Measurements from ENCODE around the gene SLC5A5. TPM values are rescaled to one million over a fixed set of nuclear protein-coding genes. Genes with fewer than 3 reads are reported as not detected.
"Not testable (repeated sequence)": the region's sequence is repeated elsewhere in the genome, so short reads cannot be mapped to it uniquely, and the experiment has no call there.

SLC5A5 gene
- total RNA-seq, 3 donors from 2014 or later, result not detected

DNA sequence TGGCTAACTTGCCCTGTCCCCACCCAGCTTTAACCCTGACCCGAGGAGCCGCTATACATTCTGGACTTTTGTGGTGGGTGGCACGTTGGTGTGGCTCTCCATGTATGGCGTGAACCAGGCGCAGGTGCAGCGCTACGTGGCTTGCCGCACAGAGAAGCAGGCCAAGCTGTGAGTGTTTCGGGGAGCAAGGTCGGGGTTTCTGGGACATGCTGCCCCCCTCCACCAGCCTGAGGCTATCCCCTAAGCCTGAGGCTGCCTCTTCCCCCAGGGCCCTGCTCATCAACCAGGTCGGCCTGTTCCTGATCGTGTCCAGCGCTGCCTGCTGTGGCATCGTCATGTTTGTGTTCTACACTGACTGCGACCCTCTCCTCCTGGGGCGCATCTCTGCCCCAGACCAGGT is 6.0 kb downstream of the SLC5A5 start:
- peaks cover 9 to 14% of the 10 kb centered on the region in 2 donors for H3K27me3 ChIP-seq
- no peaks in the 10 kb centered on the region for H3K4me1 ChIP-seq
- no peak overlapping the region for H3K27ac ChIP-seq
- no peak for DNase-seq (ENCODE audit: low spot score in 2 of 2)
- intact Hi-C loops (cut with DNase I; ENCODE audit: low total_unique reads), result no loop called here
- H3K9me3 ChIP-seq, result no peaks in the 10 kb centered on the region
- no peaks in the 10 kb centered on the region for H3K36me3 ChIP-seq
- TF ChIP-seq POLR2AphosphoS5 (IDR thresholded peaks at IDR 0.05) (no peak), POLR2A (IDR thresholded peaks at IDR 0.05) (no peak)
- TF ChIP-seq, protein P1, sequence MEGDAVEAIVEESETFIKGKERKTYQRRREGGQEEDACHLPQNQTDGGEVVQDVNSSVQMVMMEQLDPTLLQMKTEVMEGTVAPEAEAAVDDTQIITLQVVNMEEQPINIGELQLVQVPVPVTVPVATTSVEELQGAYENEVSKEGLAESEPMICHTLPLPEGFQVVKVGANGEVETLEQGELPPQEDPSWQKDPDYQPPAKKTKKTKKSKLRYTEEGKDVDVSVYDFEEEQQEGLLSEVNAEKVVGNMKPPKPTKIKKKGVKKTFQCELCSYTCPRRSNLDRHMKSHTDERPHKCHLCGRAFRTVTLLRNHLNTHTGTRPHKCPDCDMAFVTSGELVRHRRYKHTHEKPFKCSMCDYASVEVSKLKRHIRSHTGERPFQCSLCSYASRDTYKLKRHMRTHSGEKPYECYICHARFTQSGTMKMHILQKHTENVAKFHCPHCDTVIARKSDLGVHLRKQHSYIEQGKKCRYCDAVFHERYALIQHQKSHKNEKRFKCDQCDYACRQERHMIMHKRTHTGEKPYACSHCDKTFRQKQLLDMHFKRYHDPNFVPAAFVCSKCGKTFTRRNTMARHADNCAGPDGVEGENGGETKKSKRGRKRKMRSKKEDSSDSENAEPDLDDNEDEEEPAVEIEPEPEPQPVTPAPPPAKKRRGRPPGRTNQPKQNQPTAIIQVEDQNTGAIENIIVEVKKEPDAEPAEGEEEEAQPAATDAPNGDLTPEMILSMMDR (IDR thresholded peaks at IDR 0.05), result no peak
- no peak overlapping the region for H3K4me3 ChIP-seq

DNA sequence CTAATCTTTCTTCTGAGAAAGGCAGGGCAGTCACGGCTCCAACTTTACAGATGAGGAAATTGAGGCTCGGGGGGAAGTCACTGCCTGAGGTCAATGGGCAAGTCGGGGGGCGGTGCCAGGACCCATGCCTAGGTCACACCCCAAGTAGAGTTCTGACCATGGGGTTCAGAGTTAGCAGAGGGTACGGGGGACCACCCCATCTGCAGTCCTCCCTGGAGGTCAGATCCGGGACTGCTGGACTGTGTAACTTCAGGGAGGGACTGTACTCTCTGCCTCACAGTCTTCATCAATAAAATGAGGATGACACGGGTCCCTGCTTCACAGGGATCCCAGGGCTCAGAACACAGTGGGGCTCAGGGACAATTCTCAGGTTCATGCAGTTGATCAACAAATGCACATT is 7.7 kb downstream of the SLC5A5 start:
- Histone ChIP-seq H3K27ac (no peak overlapping the region), H3K9me3 (no peaks in the 10 kb centered on the region), H3K36me3 (no peaks in the 10 kb centered on the region), H3K4me1 (no peaks in the 10 kb centered on the region), H3K27me3 (peaks cover 0 to 7% of the 10 kb centered on the region in 2 donors), H3K4me3 (no peak overlapping the region)
- TF ChIP-seq, protein P1 (IDR thresholded peaks at IDR 0.05), result no peak
- no peak for DNase-seq (ENCODE audit: low spot score in 2 of 2)
- intact Hi-C loops (cut with DNase I; ENCODE audit: low total_unique reads), result no loop called here

DNA sequence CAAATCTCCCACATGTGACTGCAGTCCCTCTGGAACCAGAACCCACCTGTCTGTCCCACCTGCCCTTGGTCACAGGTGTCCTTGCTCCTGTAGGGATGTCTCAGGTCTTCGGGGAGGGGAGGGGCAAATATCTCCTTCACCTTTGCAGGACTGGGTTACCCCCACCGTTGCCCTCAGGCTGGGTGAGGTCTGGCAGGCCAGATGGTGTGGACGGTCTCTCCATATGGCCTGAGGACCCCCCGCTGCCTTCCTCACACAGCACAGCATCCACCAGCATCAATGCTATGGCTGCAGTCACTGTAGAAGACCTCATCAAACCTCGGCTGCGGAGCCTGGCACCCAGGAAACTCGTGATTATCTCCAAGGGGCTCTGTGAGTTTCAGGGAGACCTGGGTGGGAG is 10.0 kb downstream of the SLC5A5 start:
- Histone ChIP-seq H3K4me1 (no peaks in the 10 kb centered on the region), H3K9me3 (no peaks in the 10 kb centered on the region), H3K27me3 (peaks cover 0 to 7% of the 10 kb centered on the region in 2 donors), H3K4me3 (no peak overlapping the region), H3K36me3 (no peaks in the 10 kb centered on the region), H3K27ac (no peak overlapping the region)
- TF ChIP-seq POLR2A (IDR thresholded peaks at IDR 0.05), result no peak
- TF ChIP-seq, protein P1 (IDR thresholded peaks at IDR 0.05), result no peak
- no peak for TF ChIP-seq POLR2AphosphoS5 (IDR thresholded peaks at IDR 0.05)
- intact Hi-C loops (cut with DNase I; ENCODE audit: low total_unique reads), result no loop called here
- DNase-seq (ENCODE audit: low spot score in 2 of 2), result no peak

DNA sequence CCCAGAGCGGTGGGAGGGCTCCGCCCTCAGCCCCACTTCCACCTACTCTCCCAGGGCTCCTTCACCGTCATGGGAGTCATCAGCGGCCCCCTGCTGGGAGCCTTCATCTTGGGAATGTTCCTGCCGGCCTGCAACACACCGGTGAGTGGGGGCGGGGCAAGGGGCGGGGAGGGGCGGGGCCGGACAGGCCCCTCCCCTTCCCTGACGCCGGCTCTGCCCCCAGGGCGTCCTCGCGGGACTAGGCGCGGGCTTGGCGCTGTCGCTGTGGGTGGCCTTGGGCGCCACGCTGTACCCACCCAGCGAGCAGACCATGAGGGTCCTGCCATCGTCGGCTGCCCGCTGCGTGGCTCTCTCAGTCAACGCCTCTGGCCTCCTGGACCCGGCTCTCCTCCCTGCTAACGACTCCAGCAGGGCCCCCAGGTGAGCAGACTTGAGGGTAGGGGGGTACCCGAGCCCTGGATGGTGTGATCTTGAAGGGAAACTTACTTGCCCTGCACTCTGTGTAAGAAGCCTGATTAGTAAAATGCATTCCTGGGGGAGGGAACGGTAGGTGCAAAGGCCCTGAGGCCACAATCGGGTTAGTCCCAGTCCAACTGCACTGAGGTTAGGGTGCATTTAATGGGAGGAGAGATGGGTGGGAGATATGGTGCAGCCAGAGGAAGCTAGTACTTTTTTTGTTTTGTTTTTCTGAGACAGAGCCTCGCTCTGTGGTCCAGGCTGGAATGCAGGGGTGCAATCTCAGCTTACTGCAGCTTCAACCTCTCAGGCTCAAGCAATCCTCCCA is 12.1 kb downstream of the SLC5A5 start:
- DNase-seq (ENCODE audit: low spot score in 2 of 2), result no peak
- peaks cover 0 to 7% of the 10 kb centered on the region in 2 donors for H3K27me3 ChIP-seq
- no peaks in the 10 kb centered on the region for H3K36me3 ChIP-seq
- TF ChIP-seq POLR2A (IDR thresholded peaks at IDR 0.05) (no peak), POLR2AphosphoS5 (IDR thresholded peaks at IDR 0.05) (no peak)
- TF ChIP-seq, protein P1 (IDR thresholded peaks at IDR 0.05), result no peak
- no peak overlapping the region for H3K4me3 ChIP-seq
- H3K9me3 ChIP-seq, result no peaks in the 10 kb centered on the region
- intact Hi-C loops (cut with DNase I; ENCODE audit: low total_unique reads), result no loop called here
- no peaks in the 10 kb centered on the region for H3K4me1 ChIP-seq
- H3K27ac ChIP-seq, result no peak overlapping the region

DNA sequence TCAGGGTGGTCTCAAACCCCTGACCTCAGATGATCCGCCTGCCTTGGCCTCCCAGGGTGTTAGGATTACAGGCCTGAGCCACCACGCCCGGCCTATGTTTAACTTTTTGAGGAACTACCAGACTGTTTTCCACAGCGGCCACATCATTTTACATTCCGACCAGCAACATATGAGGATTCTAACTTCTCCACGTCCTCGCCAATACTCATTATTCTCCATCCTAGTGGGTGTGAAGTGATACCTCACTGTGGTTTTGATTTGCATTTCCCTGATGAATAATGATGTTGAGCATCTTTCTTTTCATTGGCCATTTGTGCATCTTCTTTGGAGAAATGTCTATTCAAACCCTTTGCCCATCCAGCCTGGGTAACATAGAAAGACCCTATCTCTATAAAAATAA is 14.8 kb downstream of the SLC5A5 start:
- DNase-seq (ENCODE audit: low spot score in 2 of 2), result no peak
- Histone ChIP-seq H3K27me3 (peaks cover 0 to 12% of the 10 kb centered on the region in 2 donors), H3K27ac (no peak overlapping the region), H3K4me3 (no peak overlapping the region), H3K9me3 (no peaks in the 10 kb centered on the region), H3K36me3 (no peaks in the 10 kb centered on the region), H3K4me1 (no peaks in the 10 kb centered on the region)
- TF ChIP-seq POLR2A (IDR thresholded peaks at IDR 0.05) (no peak), POLR2AphosphoS5 (IDR thresholded peaks at IDR 0.05) (no peak)
- TF ChIP-seq, protein P1 (IDR thresholded peaks at IDR 0.05), result no peak
- intact Hi-C loops (cut with DNase I; ENCODE audit: low total_unique reads), result loop anchor here (5.0 kb wide), 1 partner anchor 239 kb away; no protein-coding TSS in a partner anchor

DNA sequence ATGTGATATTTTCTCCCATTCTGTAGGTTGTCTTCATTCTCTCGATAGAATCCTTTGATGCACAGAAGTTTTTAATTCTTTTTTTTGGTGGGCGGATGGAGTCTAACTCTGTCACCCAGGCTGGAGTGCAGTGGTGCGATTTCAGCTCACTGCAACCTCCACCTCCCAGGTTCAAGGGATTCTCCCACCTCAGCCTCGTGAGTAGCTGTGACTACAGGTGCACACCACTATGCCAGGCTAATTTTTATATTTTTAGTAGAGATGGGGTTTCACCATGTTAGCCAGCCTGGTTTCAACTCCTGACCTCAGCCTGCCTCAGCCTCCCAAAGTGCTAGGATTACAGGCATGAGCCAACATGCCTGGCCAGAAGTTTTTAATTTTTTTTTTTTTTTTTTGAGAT is 15.5 kb downstream of the SLC5A5 start:
- intact Hi-C loops (cut with DNase I; ENCODE audit: low total_unique reads), result loop anchor here (5.0 kb wide), 1 partner anchor 240 kb away; no protein-coding TSS in a partner anchor
- not testable (repeated sequence) for H3K27ac ChIP-seq; H3K4me3 ChIP-seq; H3K4me1 ChIP-seq; H3K36me3 ChIP-seq; H3K9me3 ChIP-seq; DNase-seq (ENCODE audit: low spot score in 2 of 2)
- H3K27me3 ChIP-seq, result peaks cover 0 to 12% of the 10 kb centered on the region in 2 donors
